Measurements from ENCODE around the gene BARX1.

GRCh38 chr9:93946338-93946712, 8.8 kb downstream of the BARX1 start:
- TF ChIP-seq CTCF (IDR thresholded peaks at IDR 0.05) (no peak), POLR2A (IDR thresholded peaks at IDR 0.05) (no peak)
